C4-2B (cell line): ENCODE measurements around the gene SMAD2.
"Not testable (repeated sequence)": the region's sequence is repeated elsewhere in the genome, so short reads cannot be mapped to it uniquely, and the experiment has no call there.

Experiments
- H3K27ac ChIP-seq: fragments of 450-650 bp; 2 replicates; pipeline ENCODE4 v1.5.1; 2017
- CTCF ChIP-seq: fragments of 450-650 bp; conservative IDR thresholded peaks from 2 replicates; pipeline ENCODE4 v1.5.1; 2017; ENCODE audit warnings: mild to moderate bottlenecking
- ZFX ChIP-seq: fragments of 450-650 bp; IDR thresholded peaks from 2 replicates; pipeline ENCODE4 v1.6.1; 2017

SMAD2 gene

DNA sequence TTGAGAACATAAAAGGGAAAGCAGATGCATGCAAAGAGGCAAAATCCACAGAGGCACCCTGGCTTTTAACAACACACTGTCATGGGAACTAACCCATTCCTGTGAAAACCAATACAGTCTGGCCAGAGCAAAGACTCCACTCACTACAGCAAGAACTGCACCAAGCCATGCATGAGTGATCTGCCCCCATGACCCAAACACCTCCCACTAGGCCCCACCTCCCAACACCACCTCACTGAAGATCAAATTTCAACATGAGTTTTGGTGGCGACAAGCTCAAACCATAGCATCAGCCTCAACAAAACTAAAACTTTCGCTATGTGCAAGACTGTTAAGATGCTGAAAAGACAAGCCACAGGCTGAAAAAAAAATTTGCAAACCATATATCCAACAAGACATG lies 162.8 kb downstream of the SMAD2 start:
- H3K27ac ChIP-seq = no peak overlapping the region
- TF ChIP-seq CTCF = no peak
- TF ChIP-seq ZFX = no peak

DNA sequence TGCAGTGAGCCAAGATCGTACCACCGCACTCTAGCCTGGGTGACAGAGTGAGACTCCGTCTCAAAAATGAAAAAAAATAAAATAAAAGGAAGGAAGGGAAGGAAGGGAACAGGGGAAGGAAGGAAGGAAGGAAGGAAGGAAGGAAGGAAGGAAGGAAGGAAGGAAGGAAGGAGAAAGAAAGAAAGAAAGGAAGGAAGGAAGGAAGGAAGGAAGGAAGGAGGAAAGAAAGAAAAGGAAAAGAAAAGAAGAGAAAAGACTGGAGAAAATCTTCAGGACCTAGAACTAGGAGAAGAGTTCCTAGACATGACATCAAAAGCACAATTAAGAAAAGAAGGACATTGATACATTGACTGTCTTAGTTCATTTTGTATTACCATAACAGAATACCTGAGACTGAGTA lies 163.3 kb downstream of the SMAD2 start:
- H3K27ac ChIP-seq = not testable (repeated sequence)
